HFFc6 (cell line): ENCODE data around the gene RPL18. TPM values are rescaled to one million over a fixed set of nuclear protein-coding genes. Genes with fewer than 3 reads are reported as not detected.

Experiments
- DNase-seq: peaks from one replicate; pipeline ENCODE4 v3.0.0-alpha.2; 2018
- H3K27ac Mint-ChIP-seq: 2 replicates; pipeline ENCODE4 v1.8.0; 2020; ENCODE audit warnings: mild to moderate bottlenecking, mixed read lengths
- H3K27me3 Mint-ChIP-seq: 2 replicates; pipeline ENCODE4 v1.8.0; 2021; ENCODE audit warnings: mild to moderate bottlenecking, moderate library complexity, mixed read lengths; ENCODE audit not compliant: insufficient read depth
- H3K36me3 Mint-ChIP-seq: 2 replicates; pipeline ENCODE4 v1.8.0; 2021; ENCODE audit warnings: low read depth, mixed read lengths
- H3K4me1 Mint-ChIP-seq: 2 replicates; pipeline ENCODE4 v1.8.0; 2020; ENCODE audit warnings: low read depth, mixed read lengths
- H3K4me3 Mint-ChIP-seq: 2 replicates; pipeline ENCODE4 v1.8.0; 2020; ENCODE audit warnings: mild to moderate bottlenecking, moderate library complexity, mixed read lengths
- H3K9me3 Mint-ChIP-seq: 2 replicates; pipeline ENCODE4 v1.8.0; 2020; ENCODE audit warnings: mild to moderate bottlenecking, mixed read lengths
- total RNA-seq, 6 experiments: library from RNA; stranded (reverse); fragmentation: NEBNext Ultra II Directional; extraction: Animal tissue kit (Norgen Biotek cat#: 25700); gene quantifications; 2 replicates in 1 of 6; 3 replicates in 5 of 6; pipeline ENCODE4 v1.2.3, GENCODE V29; 2021
- TF ChIP-seq, protein P1 (sequence below): fragments of 200-600 bp; sonication (generic); IDR thresholded peaks from 2 replicates; pipeline ENCODE4 v1.5.0; 2021; ENCODE audit warnings: antibody characterized with exemption, mild to moderate bottlenecking

Gene RPL18
- total RNA-seq, 6 experiments from 2014 or later: 1,359 to 1,448 (median 1,407) TPM

DNA sequence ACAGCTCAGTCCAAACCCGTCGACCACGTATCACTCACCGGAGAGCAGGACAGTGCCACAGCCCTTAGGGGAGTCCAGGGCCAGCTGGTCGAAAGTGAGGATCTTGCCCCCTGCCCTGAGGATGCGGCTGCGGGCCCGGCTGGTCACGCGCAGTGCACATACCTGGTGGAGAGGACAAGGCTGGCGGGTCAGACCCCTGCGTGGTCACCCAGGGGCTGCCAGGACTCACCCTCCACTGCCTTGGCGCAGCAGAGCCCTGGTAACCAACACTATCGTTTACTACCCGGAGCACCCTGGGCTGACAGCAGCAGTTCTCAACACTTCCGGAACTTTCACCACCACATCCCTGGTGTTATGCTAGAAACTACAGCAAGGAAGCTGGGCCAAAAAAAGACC lies 2.9 kb downstream of the RPL18 start:
- Mint-ChIP-seq H3K9me3 (no peaks in the 10 kb centered on the region), H3K4me1 (peaks cover 28% of the 10 kb centered on the region), H3K27me3 (peaks cover 25% of the 10 kb centered on the region), H3K27ac (peak overlapping the region; percentile 69), H3K36me3 (peaks cover 35% of the 10 kb centered on the region), H3K4me3 (peak overlapping the region; percentile 94)
- TF ChIP-seq, protein P1, sequence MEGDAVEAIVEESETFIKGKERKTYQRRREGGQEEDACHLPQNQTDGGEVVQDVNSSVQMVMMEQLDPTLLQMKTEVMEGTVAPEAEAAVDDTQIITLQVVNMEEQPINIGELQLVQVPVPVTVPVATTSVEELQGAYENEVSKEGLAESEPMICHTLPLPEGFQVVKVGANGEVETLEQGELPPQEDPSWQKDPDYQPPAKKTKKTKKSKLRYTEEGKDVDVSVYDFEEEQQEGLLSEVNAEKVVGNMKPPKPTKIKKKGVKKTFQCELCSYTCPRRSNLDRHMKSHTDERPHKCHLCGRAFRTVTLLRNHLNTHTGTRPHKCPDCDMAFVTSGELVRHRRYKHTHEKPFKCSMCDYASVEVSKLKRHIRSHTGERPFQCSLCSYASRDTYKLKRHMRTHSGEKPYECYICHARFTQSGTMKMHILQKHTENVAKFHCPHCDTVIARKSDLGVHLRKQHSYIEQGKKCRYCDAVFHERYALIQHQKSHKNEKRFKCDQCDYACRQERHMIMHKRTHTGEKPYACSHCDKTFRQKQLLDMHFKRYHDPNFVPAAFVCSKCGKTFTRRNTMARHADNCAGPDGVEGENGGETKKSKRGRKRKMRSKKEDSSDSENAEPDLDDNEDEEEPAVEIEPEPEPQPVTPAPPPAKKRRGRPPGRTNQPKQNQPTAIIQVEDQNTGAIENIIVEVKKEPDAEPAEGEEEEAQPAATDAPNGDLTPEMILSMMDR: no peak
- no peak for DNase-seq

- peaks cover 25% of the 10 kb centered on the region for H3K27me3 Mint-ChIP-seq
- H3K4me1 Mint-ChIP-seq: peaks cover 28% of the 10 kb centered on the region
- DNase-seq: no peak
- TF ChIP-seq, protein P1: no peak; the same call in 1 of the 2 replicates
- no peak overlapping the region for H3K27ac Mint-ChIP-seq
- peaks cover 35% of the 10 kb centered on the region for H3K36me3 Mint-ChIP-seq
- no peaks in the 10 kb centered on the region for H3K9me3 Mint-ChIP-seq
- H3K4me3 Mint-ChIP-seq: peak overlapping the region; percentile 9; the same call in 1 of the 2 replicates
These were observed 3.5 kb downstream of the RPL18 start for GRCh38 chr19:48615231-48616040.

GRCh38 chr19:48614436-48615230 lies 4.3 kb downstream of the RPL18 start, which contains the start of gene FAM83E:
FAM83E (minus strand) TSS chr19:48615076; CDS start chr19:48613372, 1,704 bp downstream.
- Mint-ChIP-seq H3K36me3 (peaks cover 34% of the 10 kb centered on the region), H3K4me3 (peak within 1 kb of the TSS; percentile 9)
- no peak for DNase-seq

DNA sequence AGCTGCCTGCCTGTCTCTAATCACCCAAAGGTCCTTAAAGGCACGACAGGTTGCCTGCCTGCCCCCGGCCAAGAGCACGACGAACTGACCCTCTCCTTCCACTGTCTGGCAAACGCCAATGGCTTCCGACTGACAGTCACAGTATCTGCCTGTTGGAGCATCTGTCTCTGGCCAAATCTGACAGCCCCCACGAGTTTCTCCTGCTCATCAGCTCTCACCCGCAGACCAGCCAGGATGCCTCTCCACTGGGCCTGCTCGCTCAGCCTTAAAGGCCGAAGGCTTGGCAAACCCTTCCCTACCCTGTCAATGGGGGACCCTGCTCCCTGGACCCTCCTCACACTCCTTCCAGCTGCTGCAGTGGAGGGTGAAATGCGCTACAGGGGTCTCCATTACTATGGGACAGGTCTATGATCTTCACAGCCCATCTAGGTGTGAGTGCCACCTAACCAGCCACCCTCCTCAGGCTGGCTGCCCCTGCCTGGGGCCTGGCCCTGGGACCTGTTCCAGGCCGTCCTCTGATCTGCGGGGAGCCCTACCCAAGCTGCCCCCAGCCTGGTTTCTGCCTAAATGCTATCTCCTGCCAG lies 5.0 kb downstream of the RPL18 start:
- peak overlapping the region; percentile 6 for H3K4me3 Mint-ChIP-seq
- TF ChIP-seq, protein P1: no peak
- DNase-seq: no peak
- H3K4me1 Mint-ChIP-seq: peaks cover 16% of the 10 kb centered on the region; the same call in 1 of the 2 replicates
- H3K9me3 Mint-ChIP-seq: no peaks in the 10 kb centered on the region
- H3K27ac Mint-ChIP-seq: peak overlapping the region; percentile 43
- H3K36me3 Mint-ChIP-seq: peaks cover 31% of the 10 kb centered on the region
- H3K27me3 Mint-ChIP-seq: peaks cover 24% of the 10 kb centered on the region

More at GRCh38 chr19:48614436-48615230, 4.3 kb downstream of the RPL18 start, which contains the start of gene FAM83E:
- H3K27me3 Mint-ChIP-seq: peaks cover 25% of the 10 kb centered on the region
- TF ChIP-seq, protein P1: no peak
- H3K27ac Mint-ChIP-seq: peak within 1 kb of the TSS; percentile 43
- no peaks in the 10 kb centered on the region for H3K9me3 Mint-ChIP-seq
- peaks cover 20% of the 10 kb centered on the region for H3K4me1 Mint-ChIP-seq
